HEK293T (cell line): ENCODE results near the gene MAPK13.

Experiments used
- ARNT ChIP-seq: fragments of 450-650 bp; IDR thresholded peaks from 2 replicates; pipeline ENCODE4 v1.6.1; 2017; ENCODE audit warnings: mild to moderate bottlenecking
- BHLHE40 ChIP-seq: fragments of 450-650 bp; IDR thresholded peaks from 2 replicates; pipeline ENCODE4 v1.6.1; 2016; ENCODE audit warnings: mild to moderate bottlenecking, moderate library complexity, borderline replicate concordance
- CTBP1 ChIP-seq: fragments of 450-650 bp; IDR thresholded peaks from 2 replicates; pipeline ENCODE4 v1.6.1; 2016; ENCODE audit warnings: borderline replicate concordance
- ELF4 ChIP-seq: fragments of 450-650 bp; IDR thresholded peaks from 2 replicates; pipeline ENCODE4 v1.6.1; 2017; ENCODE audit warnings: antibody characterized with exemption
- FOXA1 ChIP-seq: fragments of 450-650 bp; IDR thresholded peaks from 2 replicates; pipeline ENCODE4 v1.6.1; 2016; ENCODE audit warnings: mild to moderate bottlenecking
- FOXK2 ChIP-seq: fragments of 450-650 bp; IDR thresholded peaks from 2 replicates; pipeline ENCODE4 v1.6.1; 2016; ENCODE audit warnings: mild to moderate bottlenecking
- FOXM1 ChIP-seq: fragments of 450-650 bp; IDR thresholded peaks from 2 replicates; pipeline ENCODE4 v1.6.1; 2017; ENCODE audit warnings: mild to moderate bottlenecking, borderline replicate concordance
- L3MBTL2 ChIP-seq: fragments of 450-650 bp; conservative IDR thresholded peaks from 2 replicates; pipeline ENCODE4 v1.6.1; 2016; ENCODE audit warnings: mild to moderate bottlenecking
- NFRKB ChIP-seq: fragments of 450-650 bp; IDR thresholded peaks from 2 replicates; pipeline ENCODE4 v1.6.1; 2016; ENCODE audit warnings: mild to moderate bottlenecking, moderate library complexity
- SP1 ChIP-seq: fragments of 450-650 bp; IDR thresholded peaks from 2 replicates; pipeline ENCODE4 v1.6.1; 2017
- SUZ12 ChIP-seq: fragments of 450-650 bp; IDR thresholded peaks from 2 replicates; pipeline ENCODE4 v1.6.1; 2016; ENCODE audit warnings: mild to moderate bottlenecking
- TARDBP ChIP-seq: fragments of 450-650 bp; IDR thresholded peaks from 2 replicates; pipeline ENCODE4 v1.6.1; 2016
- ZNF384 ChIP-seq: fragments of 450-650 bp; IDR thresholded peaks from 2 replicates; pipeline ENCODE4 v1.6.1; 2016
- TF ChIP-seq, protein P1 (sequence below): fragments of 450-650 bp; IDR thresholded peaks from 2 replicates; pipeline ENCODE4 v1.6.1; 2016

DNA sequence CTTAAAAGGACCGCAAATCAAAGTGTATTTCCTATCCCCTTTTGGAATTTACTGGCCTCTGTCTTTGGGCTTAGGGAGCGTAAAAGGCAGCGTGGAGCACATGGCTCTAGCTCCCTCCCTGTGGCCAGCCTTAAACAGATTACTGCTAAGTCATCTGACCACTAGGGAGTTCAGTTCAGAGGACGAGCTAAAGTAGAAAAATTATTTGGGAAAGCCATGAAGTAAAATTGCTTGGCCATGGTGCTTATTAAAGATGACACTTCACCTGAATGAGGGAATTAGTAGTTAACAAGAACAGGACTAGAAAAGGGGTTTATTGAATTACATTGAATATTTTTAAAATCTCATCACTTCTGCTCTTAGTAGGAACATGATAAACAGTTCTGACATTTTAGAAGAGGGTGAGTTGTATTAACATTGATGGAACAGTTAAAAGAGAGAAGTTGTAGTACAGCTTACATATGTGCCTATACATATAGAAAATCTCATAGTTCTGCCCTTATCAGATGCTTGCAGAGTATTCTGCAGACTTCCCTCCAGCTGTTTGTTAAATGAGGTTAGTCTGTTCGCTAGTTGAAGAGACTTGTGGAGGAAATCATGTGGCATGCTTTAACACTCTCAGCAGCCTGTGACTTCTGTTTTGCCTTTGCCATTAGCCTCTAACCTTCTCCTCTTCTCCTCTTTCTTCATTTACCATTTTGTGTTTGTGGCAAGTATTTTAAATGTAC lies 31.2 kb upstream of the MAPK13 start:
- TF ChIP-seq ZNF384, result no peak
- TF ChIP-seq FOXM1, result no peak
- no peak for TF ChIP-seq SUZ12
- TF ChIP-seq ELF4, result no peak
- no peak for TF ChIP-seq BHLHE40
- TF ChIP-seq L3MBTL2, result no peak
- TF ChIP-seq, protein P1, sequence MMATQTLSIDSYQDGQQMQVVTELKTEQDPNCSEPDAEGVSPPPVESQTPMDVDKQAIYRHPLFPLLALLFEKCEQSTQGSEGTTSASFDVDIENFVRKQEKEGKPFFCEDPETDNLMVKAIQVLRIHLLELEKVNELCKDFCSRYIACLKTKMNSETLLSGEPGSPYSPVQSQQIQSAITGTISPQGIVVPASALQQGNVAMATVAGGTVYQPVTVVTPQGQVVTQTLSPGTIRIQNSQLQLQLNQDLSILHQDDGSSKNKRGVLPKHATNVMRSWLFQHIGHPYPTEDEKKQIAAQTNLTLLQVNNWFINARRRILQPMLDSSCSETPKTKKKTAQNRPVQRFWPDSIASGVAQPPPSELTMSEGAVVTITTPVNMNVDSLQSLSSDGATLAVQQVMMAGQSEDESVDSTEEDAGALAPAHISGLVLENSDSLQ, result no peak
- TF ChIP-seq FOXA1, result no peak
- no peak for TF ChIP-seq SP1
- TF ChIP-seq CTBP1, result no peak
- no peak for TF ChIP-seq FOXK2
- no peak for TF ChIP-seq NFRKB
- TF ChIP-seq ARNT, result no peak
- no peak for TF ChIP-seq TARDBP
